PFSK-1 (cell line): ENCODE data around the gene TBRG4.

ENCODE experiments used
- POLR2AphosphoS5 ChIP-seq: IDR thresholded peaks from 2 replicates; pipeline ENCODE4 v1.6.1; 2012; ENCODE audit warnings: low read depth, mild to moderate bottlenecking, control low read depth, low read length, moderate library complexity
- SIN3A ChIP-seq: IDR thresholded peaks from 2 replicates; pipeline ENCODE4 v1.6.1; 2012; ENCODE audit warnings: mild to moderate bottlenecking, low read length, moderate library complexity, borderline replicate concordance; ENCODE audit not compliant: insufficient read depth

GRCh38 chr7:45065031-45065995, 46.2 kb downstream of the TBRG4 start:
- TF ChIP-seq POLR2AphosphoS5 = no peak
- no peak for TF ChIP-seq SIN3A
